ENCODE data around the gene CDCP2. TPM values are rescaled to one million over a fixed set of nuclear protein-coding genes. Genes with fewer than 3 reads are reported as not detected.
"Not testable (repeated sequence)": the region's sequence is repeated elsewhere in the genome, so short reads cannot be mapped to it uniquely, and the experiment has no call there.

CDCP2 gene
- total RNA-seq, 2 donors from 2014 or later: 0.11 to 0.14 TPM

- ATAC-seq (no peak), DNase-seq (ENCODE audit: low spot score in 2 of 2) (no peak)
- no peak overlapping the region for H3K27ac Mint-ChIP-seq
- no peaks in the 10 kb centered on the region for H3K9me3 Mint-ChIP-seq
- no peaks in the 10 kb centered on the region for H3K36me3 Mint-ChIP-seq
Measured at GRCh38 chr1:54112705-54113368, 40.0 kb downstream of the CDCP2 start.

DNA sequence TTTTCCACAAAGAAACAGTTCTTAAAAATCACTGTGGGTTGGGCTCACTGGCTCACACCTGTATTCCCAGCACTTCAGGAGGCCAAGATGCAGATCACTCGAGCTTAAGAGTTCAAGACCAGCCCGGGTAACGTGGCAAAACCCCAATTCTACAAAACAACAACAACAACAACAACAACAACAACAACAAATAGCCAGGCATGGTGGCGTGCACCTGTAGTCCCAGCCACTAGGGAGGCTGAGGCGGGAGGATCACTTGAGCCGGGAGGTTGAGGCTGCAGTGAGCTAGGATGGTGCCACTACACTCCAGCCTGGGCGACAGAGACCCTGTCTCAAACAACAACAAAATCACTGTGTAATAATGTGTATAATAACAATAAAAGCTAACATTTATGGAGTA is 40.8 kb downstream of the CDCP2 start:
- no peak overlapping the region for H3K27ac Mint-ChIP-seq
- H3K9me3 Mint-ChIP-seq: no peaks in the 10 kb centered on the region
- ATAC-seq (no peak), DNase-seq (ENCODE audit: low spot score in 2 of 2) (no peak)
- H3K36me3 Mint-ChIP-seq: no peaks in the 10 kb centered on the region

DNA sequence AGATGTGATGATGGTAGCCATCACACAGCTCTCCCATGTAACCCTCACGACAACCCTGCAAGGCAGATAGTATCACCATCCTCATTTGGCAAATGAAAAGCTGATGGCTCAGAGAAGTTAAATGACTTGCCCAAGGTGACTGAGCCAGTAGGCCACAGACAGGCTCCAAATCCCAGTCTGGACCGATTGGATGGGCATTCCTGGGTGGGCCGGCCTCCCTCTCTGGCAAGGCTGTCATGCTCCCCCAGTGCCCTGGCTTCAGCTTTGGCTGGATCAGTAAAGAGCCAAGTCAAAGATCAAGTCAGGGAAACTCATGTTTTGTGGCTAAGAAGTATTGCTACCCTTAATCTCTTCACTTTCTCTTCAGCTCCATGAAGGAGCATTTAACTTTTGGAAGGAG is 41.2 kb downstream of the CDCP2 start:
- Mint-ChIP-seq H3K27ac (no peak overlapping the region), H3K9me3 (no peaks in the 10 kb centered on the region), H3K36me3 (no peaks in the 10 kb centered on the region)
- ATAC-seq: no peak
- no peak for DNase-seq (ENCODE audit: low spot score in 2 of 2)

DNA sequence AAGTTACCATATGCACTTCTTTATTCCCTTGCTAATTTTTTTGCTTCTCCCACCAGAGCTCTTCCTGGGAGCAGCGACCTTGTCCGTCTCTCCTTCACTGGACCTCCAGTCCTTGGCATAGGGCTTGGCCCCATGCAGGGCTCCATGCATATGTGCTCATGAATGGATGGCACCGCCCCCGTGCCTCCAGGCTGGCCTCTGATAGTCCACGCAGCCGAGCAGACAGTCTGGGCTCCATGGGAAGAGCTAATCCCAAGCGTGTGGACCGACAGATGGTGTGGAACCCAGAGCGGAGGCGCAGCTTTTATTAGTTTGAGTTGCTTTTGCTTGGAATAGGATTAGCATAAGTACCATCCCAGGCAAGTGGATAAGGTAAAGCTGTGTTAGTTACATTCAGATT is 41.8 kb downstream of the CDCP2 start:
- DNase-seq (ENCODE audit: low spot score in 2 of 2) (no peak), ATAC-seq (no peak)
- H3K9me3 Mint-ChIP-seq: no peaks in the 10 kb centered on the region
- no peak overlapping the region for H3K27ac Mint-ChIP-seq
- no peaks in the 10 kb centered on the region for H3K36me3 Mint-ChIP-seq

- Mint-ChIP-seq H3K36me3 (no peaks in the 10 kb centered on the region), H3K27ac (no peak overlapping the region), H3K9me3 (no peaks in the 10 kb centered on the region)
- no peak for ATAC-seq
- DNase-seq (ENCODE audit: low spot score in 2 of 2): no peak
Measured at GRCh38 chr1:54109129-54110090, 43.4 kb downstream of the CDCP2 start.

GRCh38 chr1:54108156-54108555 is 44.6 kb downstream of the CDCP2 start:
- no peaks in the 10 kb centered on the region for H3K36me3 Mint-ChIP-seq
- DNase-seq (ENCODE audit: low spot score in 2 of 2): no peak
- no peak for ATAC-seq
- no peak overlapping the region for H3K27ac Mint-ChIP-seq
- H3K9me3 Mint-ChIP-seq: no peaks in the 10 kb centered on the region

DNA sequence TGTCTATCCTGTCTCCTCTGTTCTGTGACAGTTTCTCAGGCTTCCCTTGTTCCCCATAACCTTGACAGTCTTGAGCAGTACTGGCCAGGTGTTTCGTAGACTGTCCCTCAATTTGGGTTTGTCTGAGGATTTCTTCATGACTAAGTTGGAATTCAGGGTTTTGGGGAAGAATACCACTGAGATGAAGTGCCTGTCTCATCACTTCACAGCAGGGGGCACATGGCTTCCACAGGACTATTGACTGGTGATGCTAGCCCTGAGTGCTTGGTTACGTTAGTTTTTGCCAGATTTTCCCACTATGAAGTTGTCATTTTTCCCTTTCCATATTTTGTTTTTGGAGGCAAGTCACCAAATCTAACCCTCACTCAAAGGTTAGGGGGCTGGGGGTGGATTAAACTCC is 45.7 kb downstream of the CDCP2 start:
- Mint-ChIP-seq H3K36me3 (no peaks in the 10 kb centered on the region), H3K9me3 (no peaks in the 10 kb centered on the region), H3K27ac (no peak overlapping the region)
- ATAC-seq (no peak), DNase-seq (ENCODE audit: low spot score in 2 of 2) (no peak)

- H3K27ac Mint-ChIP-seq: no peak overlapping the region
- H3K36me3 Mint-ChIP-seq: no peaks in the 10 kb centered on the region
- no peaks in the 10 kb centered on the region for H3K9me3 Mint-ChIP-seq
- DNase-seq (ENCODE audit: low spot score in 2 of 2): no peak
- no peak for ATAC-seq
Measured at GRCh38 chr1:54105736-54106269, 47.0 kb downstream of the CDCP2 start.

DNA sequence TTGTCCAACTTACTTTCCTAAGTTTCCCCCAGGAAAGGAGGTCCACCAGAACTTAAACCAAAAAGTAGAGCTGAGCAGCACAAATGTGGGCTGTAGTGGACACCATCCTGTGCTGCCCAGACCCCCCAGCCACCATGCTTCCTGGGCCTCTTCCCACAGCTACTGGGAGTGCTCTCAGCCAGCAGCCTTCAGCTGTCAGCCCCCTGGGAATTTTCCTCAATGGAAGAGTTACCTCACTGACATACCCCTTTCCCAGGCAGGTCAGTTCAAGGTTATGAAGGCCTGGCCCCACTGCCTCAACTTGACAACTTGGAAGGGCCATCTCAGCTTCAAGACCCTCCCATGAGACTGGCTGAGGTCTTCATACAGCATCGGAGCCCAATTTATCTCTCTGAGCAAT is 47.7 kb downstream of the CDCP2 start:
- DNase-seq (ENCODE audit: low spot score in 2 of 2) (no peak), ATAC-seq (no peak)
- Mint-ChIP-seq H3K9me3 (no peaks in the 10 kb centered on the region), H3K36me3 (peaks cover 0 to 5% of the 10 kb centered on the region in 2 donors), H3K27ac (no peak overlapping the region)

DNA sequence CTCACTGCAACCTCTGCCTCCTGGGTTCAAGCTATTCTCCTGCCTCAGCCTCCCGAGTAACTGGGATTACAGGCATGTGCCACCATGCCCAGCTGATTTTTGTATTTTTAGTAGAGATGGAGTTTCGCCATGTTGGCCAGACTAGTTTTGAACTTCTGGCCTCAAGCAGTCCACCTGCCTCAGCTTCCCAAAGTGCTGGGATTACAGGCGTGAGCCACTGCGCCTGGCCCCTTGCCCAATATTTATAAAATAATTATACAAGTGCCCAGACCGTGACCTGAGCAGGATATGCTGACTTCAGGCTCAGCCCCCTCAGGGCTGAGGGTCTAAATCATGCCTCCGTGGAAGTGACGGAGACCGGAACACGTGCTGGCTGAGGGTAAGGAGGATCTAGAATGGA is 48.2 kb downstream of the CDCP2 start:
- ATAC-seq; H3K36me3 Mint-ChIP-seq; H3K27ac Mint-ChIP-seq; DNase-seq (ENCODE audit: low spot score in 2 of 2); H3K9me3 Mint-ChIP-seq: not testable (repeated sequence)

DNA sequence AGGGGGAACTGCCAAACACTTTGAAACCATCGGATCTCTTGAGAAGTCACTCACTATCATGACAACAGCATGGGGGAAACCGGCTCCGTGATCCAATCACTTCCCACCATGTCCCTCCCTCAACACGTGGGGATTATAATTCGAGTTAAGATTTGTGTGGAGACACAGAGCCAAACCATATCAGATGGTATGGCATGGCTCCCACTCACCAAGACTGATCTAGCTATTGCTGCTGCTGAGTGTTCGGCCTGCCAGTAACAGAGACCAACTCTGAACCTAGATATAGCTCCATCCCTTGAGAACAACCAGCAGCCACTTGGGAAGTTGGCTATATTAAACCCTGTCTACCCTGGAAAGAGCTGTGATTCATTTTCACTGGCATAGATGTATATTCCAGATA is 49.4 kb downstream of the CDCP2 start:
- no peak overlapping the region for H3K27ac Mint-ChIP-seq
- no peaks in the 10 kb centered on the region for H3K9me3 Mint-ChIP-seq
- ATAC-seq: no peak
- H3K36me3 Mint-ChIP-seq: peaks cover 0 to 5% of the 10 kb centered on the region in 2 donors
- no peak for DNase-seq (ENCODE audit: low spot score in 2 of 2)

DNA sequence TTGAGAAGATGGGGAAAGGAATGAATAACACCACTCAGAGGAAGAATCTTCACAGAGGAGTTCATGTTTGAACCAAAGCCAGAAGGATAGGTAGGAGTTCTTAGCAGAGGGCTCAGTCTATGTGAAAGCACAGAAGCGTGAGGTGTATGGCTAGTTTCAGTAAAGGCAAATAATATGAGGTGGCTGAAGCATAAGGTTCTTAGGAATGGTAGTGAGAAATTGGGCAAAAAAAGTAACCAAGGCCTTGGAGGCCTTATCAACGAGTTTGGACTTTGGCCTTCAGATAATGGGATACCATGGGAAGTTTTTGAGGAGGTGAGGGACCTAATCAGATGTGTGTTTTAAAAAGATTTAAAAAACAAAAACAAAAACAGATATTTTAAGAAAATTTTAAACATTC is 52.3 kb downstream of the CDCP2 start:
- no peaks in the 10 kb centered on the region for H3K9me3 Mint-ChIP-seq

GRCh38 chr1:54099061-54099610 is 53.7 kb downstream of the CDCP2 start:
- Mint-ChIP-seq H3K27ac (peak overlapping the region in 1 of 2 donors; percentile 3), H3K36me3 (peaks cover 5 to 14% of the 10 kb centered on the region in 2 donors), H3K9me3 (no peaks in the 10 kb centered on the region)
- DNase-seq (ENCODE audit: low spot score in 2 of 2): no peak
- ATAC-seq: no peak

More for the DNA sequence above, 52.3 kb downstream of the CDCP2 start:
- ATAC-seq (no peak), DNase-seq (ENCODE audit: low spot score in 2 of 2) (no peak)
- Mint-ChIP-seq H3K27ac (no peak overlapping the region), H3K36me3 (peaks cover 5 to 14% of the 10 kb centered on the region in 2 donors)

GRCh38 chr1:54096877-54097240 is 55.9 kb downstream of the CDCP2 start:
- ATAC-seq: no peak
- H3K27ac Mint-ChIP-seq: no peak overlapping the region
- peaks cover 5 to 14% of the 10 kb centered on the region in 2 donors for H3K36me3 Mint-ChIP-seq
- H3K9me3 Mint-ChIP-seq: no peaks in the 10 kb centered on the region
- no peak for DNase-seq (ENCODE audit: low spot score in 2 of 2)

GRCh38 chr1:54096227-54096876 is 56.4 kb downstream of the CDCP2 start:
- H3K36me3 Mint-ChIP-seq: peaks cover 5 to 14% of the 10 kb centered on the region in 2 donors
- no peaks in the 10 kb centered on the region for H3K9me3 Mint-ChIP-seq
- DNase-seq (ENCODE audit: low spot score in 2 of 2) (no peak), ATAC-seq (no peak)
- H3K27ac Mint-ChIP-seq: no peak overlapping the region

GRCh38 chr1:54095546-54096226 is 57.1 kb downstream of the CDCP2 start:
- Mint-ChIP-seq H3K36me3 (peaks cover 5 to 14% of the 10 kb centered on the region in 2 donors), H3K27ac (peak overlapping the region in 1 of 2 donors; percentile 23), H3K9me3 (no peaks in the 10 kb centered on the region)
- no peak for DNase-seq (ENCODE audit: low spot score in 2 of 2)
- ATAC-seq: no peak
